Stimulated activated naive CD8-positive, alpha-beta T cell treated with anti-CD3 and anti-CD28 coated beads, Interleukin-15, amount 100 ng/mL, for 72 hours (primary cell): ENCODE results near the gene TRAPPC4.
"Not testable (repeated sequence)": the region's sequence is repeated elsewhere in the genome, so short reads cannot be mapped to it uniquely, and the experiment has no call there.

Experiments
- ATAC-seq: fragments of 150-1000 bp; cut with Tn5 transposase; 2 replicates; pipeline ENCODE4 v1.10.0; 2021; ENCODE audit warnings: mild to moderate bottlenecking, moderate library complexity
- DNase-seq, 2 donors: peaks; one replicate each; pipeline ENCODE4 v3.0.0; 2021 to 2022
- H3K27ac Mint-ChIP-seq, 2 donors: one replicate each; pipeline ENCODE4 v1.8.0; 2022; ENCODE audit warnings: mild to moderate bottlenecking in 2 of 2, mixed read lengths in 2 of 2, moderate library complexity in 2 of 2
- H3K27me3 Mint-ChIP-seq: one replicate; pipeline ENCODE4 v1.8.0; 2022; ENCODE audit warnings: mixed read lengths
- H3K4me1 Mint-ChIP-seq: one replicate; pipeline ENCODE4 v1.8.0; 2022; ENCODE audit warnings: mild to moderate bottlenecking, mixed read lengths
- H3K4me3 Mint-ChIP-seq, 2 donors: one replicate each; pipeline ENCODE4 v1.8.0; 2022; ENCODE audit warnings: mild to moderate bottlenecking in 2 of 2, mixed read lengths in 2 of 2, moderate library complexity in 1 of 2
- H3K9me3 Mint-ChIP-seq, 2 donors: one replicate each; pipeline ENCODE4 v1.8.0; 2022; ENCODE audit warnings: mixed read lengths in 2 of 2

Gene TRAPPC4, protein sequence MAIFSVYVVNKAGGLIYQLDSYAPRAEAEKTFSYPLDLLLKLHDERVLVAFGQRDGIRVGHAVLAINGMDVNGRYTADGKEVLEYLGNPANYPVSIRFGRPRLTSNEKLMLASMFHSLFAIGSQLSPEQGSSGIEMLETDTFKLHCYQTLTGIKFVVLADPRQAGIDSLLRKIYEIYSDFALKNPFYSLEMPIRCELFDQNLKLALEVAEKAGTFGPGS

DNA sequence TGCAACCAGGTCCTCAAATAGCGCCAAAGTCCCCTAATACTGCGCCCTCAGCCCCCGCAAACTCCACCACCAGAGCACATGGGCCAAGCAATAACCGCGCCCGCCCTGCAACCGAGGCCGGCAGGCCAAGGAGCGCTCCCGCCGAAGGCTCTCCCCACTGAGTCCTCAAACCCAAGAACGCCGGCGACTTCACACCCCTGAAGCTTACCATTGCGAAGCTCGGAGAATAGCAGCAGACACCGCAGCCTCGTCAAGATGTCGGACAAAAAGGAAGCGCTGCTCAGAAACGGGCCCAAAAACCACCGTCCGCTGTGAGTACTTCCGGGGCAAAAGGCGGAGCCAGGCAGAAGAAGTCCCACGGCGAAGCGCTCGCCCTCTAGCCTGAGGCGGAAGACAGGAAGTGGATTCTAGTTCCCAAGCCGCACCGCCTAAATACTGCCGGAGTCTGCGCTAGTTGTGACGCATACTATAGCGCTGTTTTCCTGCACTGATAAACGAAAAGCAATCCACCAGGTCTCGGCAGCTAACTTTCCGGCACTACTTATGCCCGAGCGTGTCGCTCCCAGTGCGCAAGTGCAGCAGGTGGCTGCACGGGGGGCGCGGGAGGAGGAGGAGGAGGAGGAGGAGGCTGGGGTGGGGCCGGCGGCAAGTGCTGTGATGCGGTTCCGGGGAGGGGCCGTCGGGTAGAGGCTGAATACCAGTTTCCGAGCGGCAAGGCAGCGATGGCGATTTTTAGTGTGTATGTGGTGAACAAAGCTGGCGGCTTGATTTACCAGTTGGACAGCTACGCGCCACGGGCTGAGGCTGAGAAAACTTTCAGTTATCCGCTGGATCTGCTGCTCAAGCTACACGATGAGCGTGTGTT, at the start of gene TRAPPC4, which contains the start of gene RPS25:
TSS of gene TRAPPC4 (plus strand) at position 693 of the 865 bp plus-strand sequence. CDS start at position 723, 30 bp downstream.
TSS of gene RPS25 (minus strand) at position 270 of the 865 bp plus-strand sequence. CDS start at position 211, 59 bp downstream.
- ATAC-seq (peak; percentile 94), DNase-seq (peak; percentile 94 to 95)
- Mint-ChIP-seq H3K4me1 (peaks cover 61% of the 10 kb centered on the region), H3K4me3 (peak within 1 kb of the TSS; percentile 95 to 99), H3K27me3 (no peaks in the 10 kb centered on the region), H3K9me3 (no peaks in the 10 kb centered on the region), H3K27ac (peak within 1 kb of the TSS; percentile 99)

DNA sequence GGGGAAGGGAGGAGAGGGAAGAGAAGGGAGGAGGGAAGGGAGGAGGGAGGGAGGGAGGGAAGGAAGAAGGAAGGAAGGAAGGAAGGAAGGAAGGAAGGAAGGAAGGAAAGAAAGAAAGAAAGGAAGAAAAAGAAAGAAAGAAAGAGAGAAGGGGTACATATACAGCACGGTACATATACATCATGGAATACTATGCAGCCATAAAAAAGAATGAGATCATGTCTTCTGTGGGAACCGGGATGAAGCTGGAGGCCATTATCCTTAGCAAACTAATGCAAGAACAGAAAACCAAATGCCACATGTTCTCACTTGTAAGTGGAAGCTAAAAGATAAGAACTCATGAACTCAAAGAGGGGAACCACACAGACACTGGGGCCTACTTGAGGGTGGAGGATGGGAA, 49.1 kb upstream of the TRAPPC4 start:
- not testable (repeated sequence) for H3K4me3 Mint-ChIP-seq, ATAC-seq, H3K27ac Mint-ChIP-seq, H3K4me1 Mint-ChIP-seq, DNase-seq, H3K9me3 Mint-ChIP-seq
- H3K27me3 Mint-ChIP-seq: peaks cover 35% of the 10 kb centered on the region

DNA sequence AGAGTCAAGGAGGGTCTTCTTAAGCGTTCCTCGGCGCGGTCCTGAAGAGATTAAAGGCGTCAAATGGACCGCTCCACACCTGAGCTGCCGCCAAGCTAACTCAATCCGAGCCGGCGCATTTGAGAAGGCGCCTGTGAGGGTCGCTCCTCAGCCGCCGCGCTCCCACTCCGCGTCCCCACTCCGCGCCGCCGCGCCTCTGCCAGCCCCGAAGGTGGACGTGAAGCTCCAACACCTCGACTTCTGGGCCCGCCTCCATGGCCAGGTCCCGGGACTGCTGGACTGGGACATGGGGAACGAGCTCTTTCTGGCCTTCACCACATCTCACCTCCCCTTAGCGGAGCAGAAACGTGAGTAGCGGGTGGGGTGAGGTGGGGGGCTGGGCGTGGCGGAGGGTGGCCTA, 46.9 kb upstream of the TRAPPC4 start, which contains the start of gene FOXR1:
TSS of gene FOXR1 (plus strand) at position 116 of the 400 bp plus-strand sequence. CDS start at position 287, 171 bp downstream.
- H3K27me3 Mint-ChIP-seq: peaks cover 35% of the 10 kb centered on the region

DNA sequence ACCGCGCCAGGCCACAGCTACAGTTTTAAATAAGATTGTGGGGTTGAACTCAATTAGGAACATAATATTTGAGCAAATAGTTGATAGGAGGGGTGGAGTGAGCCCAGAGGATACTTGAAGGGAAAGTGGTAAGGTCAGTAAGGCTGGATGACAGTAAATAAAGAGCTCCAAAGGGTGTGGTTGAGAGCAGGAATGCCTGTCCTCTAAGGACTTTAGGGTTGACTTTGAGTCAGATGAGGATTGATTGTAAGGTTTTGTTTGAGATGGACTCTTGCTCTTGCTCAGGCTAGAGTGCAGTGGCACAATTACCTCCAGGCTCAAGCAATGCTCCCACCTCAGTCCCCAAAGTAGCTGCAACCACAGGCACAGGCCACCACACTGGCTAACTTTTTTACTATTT, 44.6 kb upstream of the TRAPPC4 start:
- H3K4me3 Mint-ChIP-seq: no peak overlapping the region
- ATAC-seq (no peak), DNase-seq (no peak)
- H3K9me3 Mint-ChIP-seq: no peaks in the 10 kb centered on the region
- no peaks in the 10 kb centered on the region for H3K4me1 Mint-ChIP-seq
- peaks cover 37% of the 10 kb centered on the region for H3K27me3 Mint-ChIP-seq
- H3K27ac Mint-ChIP-seq: peak overlapping the region in 1 of 2 donors; percentile 10

More for the DNA sequence above, 46.9 kb upstream of the TRAPPC4 start, which contains the start of gene FOXR1:
- DNase-seq: no peak
- Mint-ChIP-seq H3K9me3 (no peaks in the 10 kb centered on the region), H3K4me1 (no peaks in the 10 kb centered on the region), H3K27ac (no peak within 1 kb of the TSS), H3K4me3 (no peak within 1 kb of the TSS)
- ATAC-seq: no peak

DNA sequence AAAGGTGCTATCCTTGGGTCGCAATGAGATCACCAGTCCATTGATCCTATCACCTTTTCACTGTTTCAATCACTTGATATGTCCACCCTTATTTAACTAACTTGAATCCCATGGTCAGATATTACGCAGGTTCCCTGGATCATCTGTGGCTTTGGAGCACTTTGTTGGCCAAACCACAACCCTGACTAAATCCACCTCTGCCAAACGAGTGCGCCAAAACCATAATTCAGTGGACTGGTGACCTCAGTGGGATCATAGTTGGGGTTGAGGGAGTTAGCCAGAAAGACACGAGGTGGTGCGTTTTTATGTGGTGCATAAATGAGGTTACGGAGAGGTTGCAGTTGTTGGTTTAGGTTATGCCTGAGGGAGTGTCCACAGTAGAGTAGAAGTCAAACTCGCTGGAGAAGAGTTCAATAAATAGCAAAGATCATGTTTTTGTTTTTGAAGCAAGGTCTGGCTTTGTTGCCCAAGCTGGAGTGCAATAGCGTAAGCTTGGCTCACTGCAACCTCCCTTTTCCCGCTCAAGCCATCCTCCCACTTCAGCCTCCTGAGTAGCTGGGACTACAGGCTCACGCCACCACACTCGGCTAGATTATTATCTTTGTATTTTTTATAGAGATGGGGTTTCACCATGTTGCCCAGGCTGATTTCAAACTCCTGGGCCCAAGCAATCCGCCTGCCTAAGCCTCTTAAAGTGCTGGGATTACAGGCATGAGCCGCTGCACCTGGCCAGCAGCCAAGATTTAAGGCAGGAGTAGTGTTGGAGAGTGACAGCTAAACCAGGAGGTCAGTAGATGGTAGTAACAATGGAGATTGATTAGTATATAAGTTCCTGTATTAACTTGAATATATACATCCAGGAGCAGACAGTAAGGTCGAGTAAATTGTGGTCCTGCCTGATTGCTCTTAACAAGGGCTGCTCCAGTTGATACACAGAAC, 42.5 kb upstream of the TRAPPC4 start:
- H3K4me3 Mint-ChIP-seq: no peak overlapping the region
- DNase-seq (no peak), ATAC-seq (no peak)
- peaks cover 8% of the 10 kb centered on the region for H3K4me1 Mint-ChIP-seq
- H3K27ac Mint-ChIP-seq: no peak overlapping the region
- peaks cover 22% of the 10 kb centered on the region for H3K27me3 Mint-ChIP-seq
- H3K9me3 Mint-ChIP-seq: no peaks in the 10 kb centered on the region

DNA sequence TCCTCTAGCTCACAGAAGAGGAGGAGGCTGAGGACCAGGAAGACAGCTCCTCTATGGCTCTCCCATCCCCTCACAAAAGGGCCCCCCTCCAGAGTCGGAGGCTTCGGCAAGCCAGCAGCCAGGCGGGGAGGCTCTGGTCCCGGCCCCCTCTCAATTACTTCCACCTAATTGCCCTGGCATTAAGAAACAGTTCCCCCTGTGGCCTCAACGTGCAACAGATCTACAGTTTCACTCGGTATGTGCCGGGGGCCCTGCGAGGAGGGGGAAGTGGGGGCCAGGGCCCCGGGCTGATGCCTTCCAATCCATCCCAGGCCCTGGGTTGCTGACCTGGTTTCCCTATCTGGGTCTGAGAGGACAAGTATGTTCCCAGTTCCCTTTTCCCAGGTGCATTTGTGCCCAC, 39.1 kb upstream of the TRAPPC4 start:
- H3K27ac Mint-ChIP-seq: peak overlapping the region in 1 of 2 donors; percentile 23
- DNase-seq: no peak
- H3K4me1 Mint-ChIP-seq: peaks cover 8% of the 10 kb centered on the region
- ATAC-seq: peak; percentile 42
- no peaks in the 10 kb centered on the region for H3K9me3 Mint-ChIP-seq
- H3K4me3 Mint-ChIP-seq: no peak overlapping the region
- H3K27me3 Mint-ChIP-seq: peaks cover 11% of the 10 kb centered on the region

DNA sequence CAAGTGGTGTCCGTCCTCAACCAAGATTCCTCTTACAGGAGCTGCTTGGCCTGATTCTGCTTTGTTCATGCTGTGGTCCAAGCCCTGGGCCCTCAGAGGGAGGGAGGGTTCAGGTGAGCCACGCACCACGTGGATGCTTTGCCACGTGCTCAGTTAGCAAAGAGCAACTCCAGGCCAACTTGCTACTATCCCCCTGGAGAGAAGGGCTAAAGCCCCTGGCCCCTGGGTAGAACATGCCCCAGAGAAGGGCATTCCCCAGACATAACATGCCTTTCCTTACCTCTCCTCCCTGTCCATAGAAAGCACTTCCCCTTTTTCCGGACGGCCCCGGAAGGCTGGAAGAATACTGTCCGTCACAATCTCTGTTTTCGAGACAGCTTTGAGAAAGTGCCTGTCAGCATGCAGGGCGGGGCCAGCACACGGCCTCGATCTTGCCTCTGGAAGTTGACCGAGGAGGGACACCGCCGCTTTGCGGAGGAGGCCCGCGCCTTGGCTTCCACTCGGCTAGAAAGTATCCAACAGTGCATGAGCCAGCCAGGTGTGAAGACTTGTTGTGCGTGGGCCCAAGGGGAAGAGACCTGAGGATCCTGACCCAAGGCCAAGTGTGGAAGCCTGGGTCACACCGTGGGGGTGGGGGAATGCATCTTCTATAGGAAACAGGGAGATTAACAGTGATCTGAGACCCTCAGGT, 38.2 kb upstream of the TRAPPC4 start:
- peaks cover 11% of the 10 kb centered on the region for H3K27me3 Mint-ChIP-seq
- no peak overlapping the region for H3K4me3 Mint-ChIP-seq
- no peak overlapping the region for H3K27ac Mint-ChIP-seq
- no peaks in the 10 kb centered on the region for H3K9me3 Mint-ChIP-seq
- DNase-seq (no peak), ATAC-seq (no peak)
- peaks cover 8% of the 10 kb centered on the region for H3K4me1 Mint-ChIP-seq

DNA sequence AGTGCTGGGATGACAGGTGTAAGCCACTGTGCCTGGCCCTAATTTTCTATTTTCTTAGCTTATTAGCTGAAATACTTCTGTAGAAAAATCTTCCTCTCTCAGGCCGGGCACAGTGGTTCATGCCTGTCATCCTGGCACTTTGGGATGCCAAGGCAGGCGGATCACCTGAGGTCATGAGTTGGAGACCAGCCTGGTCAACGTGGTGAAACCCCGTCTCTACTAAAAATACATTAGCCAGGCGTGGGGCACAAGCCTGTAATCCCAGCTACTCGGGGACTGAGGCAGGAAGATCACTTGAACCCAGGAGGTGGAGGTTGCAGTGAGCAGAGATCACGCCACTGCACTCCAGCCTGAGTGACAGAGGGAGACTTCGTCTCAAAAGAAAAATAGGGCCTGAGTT, 34.2 kb upstream of the TRAPPC4 start:
- not testable (repeated sequence) for H3K4me3 Mint-ChIP-seq, H3K27ac Mint-ChIP-seq, DNase-seq, H3K27me3 Mint-ChIP-seq, H3K4me1 Mint-ChIP-seq, ATAC-seq, H3K9me3 Mint-ChIP-seq

DNA sequence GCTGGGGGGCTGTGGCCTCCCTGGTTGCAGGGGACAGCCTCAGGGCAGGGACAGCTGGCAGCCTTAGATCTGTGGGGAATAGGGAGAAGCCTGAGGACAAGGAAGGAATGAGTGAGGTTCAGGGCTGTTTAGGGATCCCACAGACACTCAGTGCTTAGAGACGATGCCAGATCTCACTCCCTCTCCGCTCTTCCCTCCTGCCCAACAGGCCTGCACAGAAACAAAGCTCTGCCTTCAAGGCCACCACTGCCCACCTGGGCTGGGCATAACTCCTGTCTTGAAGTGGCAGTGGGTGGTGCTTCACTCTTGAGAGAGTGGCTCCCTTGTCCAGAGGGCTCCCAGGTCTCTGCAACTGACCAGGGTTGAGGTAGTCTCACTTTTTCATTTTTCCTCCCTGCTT, 33.7 kb upstream of the TRAPPC4 start:
- no peaks in the 10 kb centered on the region for H3K27me3 Mint-ChIP-seq
- peaks cover under 1% of the 10 kb centered on the region for H3K4me1 Mint-ChIP-seq
- H3K27ac Mint-ChIP-seq: no peak overlapping the region
- H3K4me3 Mint-ChIP-seq: no peak overlapping the region
- DNase-seq (no peak), ATAC-seq (no peak)
- H3K9me3 Mint-ChIP-seq: no peaks in the 10 kb centered on the region

DNA sequence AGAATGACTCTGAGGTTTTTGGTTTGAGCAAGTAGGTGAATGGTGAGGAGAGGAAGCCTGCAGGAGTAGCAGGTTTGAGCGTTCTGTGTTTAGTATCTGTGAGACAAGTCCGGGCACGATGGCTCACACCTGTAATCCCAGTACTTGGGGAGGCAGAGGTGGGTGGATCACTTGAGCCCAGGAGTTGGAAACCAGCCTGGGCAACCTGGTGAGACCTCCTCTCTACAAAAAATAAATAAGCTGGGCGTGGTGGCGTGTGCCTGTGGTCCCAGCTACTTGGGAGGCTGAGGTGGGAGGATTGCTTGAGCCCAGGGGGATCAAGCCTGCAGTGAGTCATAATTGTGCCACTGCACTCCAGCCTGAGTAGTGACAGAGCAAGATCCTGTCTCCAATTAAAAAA, 30.3 kb upstream of the TRAPPC4 start:
- Mint-ChIP-seq H3K27ac (no peak overlapping the region), H3K9me3 (no peaks in the 10 kb centered on the region), H3K4me3 (no peak overlapping the region), H3K27me3 (no peaks in the 10 kb centered on the region), H3K4me1 (no peaks in the 10 kb centered on the region)
- no peak for ATAC-seq
- no peak for DNase-seq

DNA sequence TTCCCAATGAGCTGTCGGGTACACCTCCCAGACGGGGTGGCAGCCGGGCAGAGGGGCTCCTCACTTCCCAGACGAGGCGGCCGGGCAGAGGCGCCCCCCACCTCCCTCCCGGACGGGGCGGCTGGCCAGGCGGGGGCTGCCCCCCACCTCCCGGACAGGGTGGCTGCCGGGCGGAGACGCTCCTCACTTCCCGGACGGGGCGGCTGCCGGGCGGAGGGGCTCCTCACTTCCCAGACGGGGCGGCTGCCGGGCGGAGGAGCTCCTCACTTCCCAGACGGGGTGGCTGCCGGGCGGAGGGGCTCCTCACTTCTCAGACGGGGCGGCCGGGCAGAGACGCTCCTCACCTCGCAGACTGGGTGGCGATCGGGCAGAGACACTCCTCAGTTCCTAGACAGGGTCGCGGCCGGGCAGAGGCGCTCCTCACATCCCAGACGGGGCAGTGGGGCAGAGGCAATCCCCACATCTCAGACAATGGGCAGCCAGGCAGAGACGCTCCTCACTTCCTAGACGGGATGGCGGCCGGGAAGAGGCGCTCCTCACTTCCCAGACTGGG, 27.0 kb upstream of the TRAPPC4 start:
- not testable (repeated sequence) for H3K4me3 Mint-ChIP-seq, DNase-seq, H3K9me3 Mint-ChIP-seq, H3K27me3 Mint-ChIP-seq, H3K27ac Mint-ChIP-seq, ATAC-seq, H3K4me1 Mint-ChIP-seq

DNA sequence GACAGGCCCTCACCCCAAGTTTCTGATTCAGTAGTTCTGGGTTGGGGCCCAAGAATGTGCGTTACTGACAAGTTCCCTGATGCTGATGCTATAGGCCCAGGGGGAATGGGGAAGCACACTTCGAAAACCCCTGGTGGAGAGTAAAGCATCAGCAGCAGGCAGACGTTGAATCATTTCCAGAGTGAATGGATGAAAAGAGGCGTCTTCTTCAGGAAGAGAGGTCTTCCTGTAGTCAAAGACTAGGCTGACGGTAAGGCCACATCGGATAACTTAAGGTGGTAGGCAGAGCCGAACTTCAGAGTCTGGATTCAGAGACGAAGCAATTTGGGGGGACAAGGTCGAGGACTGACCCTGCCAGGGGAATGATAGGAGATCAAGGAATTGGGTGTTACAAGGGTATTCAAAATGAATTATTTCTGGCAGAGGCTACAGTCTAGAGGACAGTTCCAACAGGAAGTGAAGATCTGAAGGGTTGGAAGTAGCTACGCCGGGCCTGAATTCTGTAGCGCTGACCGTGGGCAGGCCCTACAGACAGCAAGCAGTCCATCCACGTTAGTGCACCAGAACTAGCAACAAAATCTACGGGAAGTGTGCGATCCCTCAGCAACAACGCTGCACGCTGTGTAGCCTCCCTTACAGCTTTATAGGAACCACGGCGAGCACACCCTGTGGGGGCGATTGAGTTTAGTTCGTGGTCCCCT, 21.5 kb upstream of the TRAPPC4 start:
- H3K9me3 Mint-ChIP-seq: no peaks in the 10 kb centered on the region
- DNase-seq: peak; percentile 36 to 62
- H3K4me3 Mint-ChIP-seq: peak overlapping the region; percentile 99 to 100
- H3K27me3 Mint-ChIP-seq: no peaks in the 10 kb centered on the region
- peak; percentile 52 for ATAC-seq
- peaks cover 48% of the 10 kb centered on the region for H3K4me1 Mint-ChIP-seq
- peak overlapping the region; percentile 99 to 100 for H3K27ac Mint-ChIP-seq

DNA sequence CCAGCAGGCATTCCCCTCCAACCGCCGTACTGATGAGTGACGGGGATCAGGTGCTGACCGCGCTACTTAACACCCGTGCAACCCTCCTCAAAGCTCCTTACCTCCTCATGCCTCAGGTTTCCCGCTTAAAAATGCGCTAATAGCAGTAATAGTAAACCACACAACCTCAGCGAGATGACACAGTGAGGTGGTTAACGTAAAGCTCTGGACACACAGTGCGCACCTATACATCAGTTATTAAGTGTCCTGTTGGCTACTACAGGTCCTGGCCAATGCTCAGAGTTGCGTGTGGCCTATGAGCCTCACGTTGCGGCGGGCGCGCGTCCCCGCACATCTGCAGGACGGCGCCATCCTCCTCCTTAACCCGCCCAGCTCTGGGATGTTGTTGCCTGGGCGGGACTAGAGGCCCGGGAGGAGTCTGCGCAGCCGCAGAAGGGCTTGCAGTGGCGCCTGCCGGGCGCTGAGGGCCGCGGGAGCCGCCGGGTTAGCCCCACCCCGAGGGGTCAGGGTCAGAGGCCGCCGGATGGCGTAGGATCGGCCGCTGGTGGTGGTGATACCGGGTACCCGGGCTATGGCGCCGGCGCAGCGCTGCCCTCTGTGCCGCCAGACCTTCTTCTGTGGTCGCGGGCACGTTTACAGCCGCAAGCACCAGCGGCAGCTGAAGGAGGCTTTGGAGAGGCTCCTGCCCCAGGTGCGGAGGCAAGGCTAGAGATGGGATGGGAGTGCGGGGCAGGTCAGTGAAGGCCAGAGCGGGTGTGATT, 20.8 kb upstream of the TRAPPC4 start, which contains the start of gene CENATAC:
TSS of gene CENATAC (plus strand) at position 512 of the 761 bp plus-strand sequence. CDS start at position 572, 60 bp downstream.
- no peaks in the 10 kb centered on the region for H3K27me3 Mint-ChIP-seq
- no peaks in the 10 kb centered on the region for H3K9me3 Mint-ChIP-seq
- peak; percentile 95 to 97 for DNase-seq
- peak; percentile 95 for ATAC-seq
- peak within 1 kb of the TSS; percentile 99 to 100 for H3K27ac Mint-ChIP-seq
- H3K4me3 Mint-ChIP-seq: peak within 1 kb of the TSS; percentile 99 to 100
- H3K4me1 Mint-ChIP-seq: peaks cover 48% of the 10 kb centered on the region
